GM19463 (cell line): Measurements from ENCODE around the gene ACP1.
A peak's percentile ranks its signal among the peaks of the same experiment; 100 is the strongest.
"Not testable (repeated sequence)": the region's sequence is repeated elsewhere in the genome, so short reads cannot be mapped to it uniquely, and the experiment has no call there.

Experiments
- ATAC-seq: cut with Tn5 transposase; IDR thresholded peaks from one replicate; pipeline ENCODE4 v1.9.1; 2021; ENCODE audit warnings: mild to moderate bottlenecking, moderate library complexity; ENCODE audit not compliant: unreplicated experiment

Gene ACP1

GRCh38 chr2:309148-309953 lies 44.6 kb downstream of the ACP1 start:
- ATAC-seq = no peak

- no peak for ATAC-seq
These were observed 45.3 kb downstream of the ACP1 start for GRCh38 chr2:309954-310510.

- no peak for ATAC-seq
These were observed 46.2 kb downstream of the ACP1 start for GRCh38 chr2:310994-311393.

- ATAC-seq = no peak
These were observed 49.2 kb downstream of the ACP1 start for GRCh38 chr2:313991-314390.

- no peak for ATAC-seq
These were observed 50.0 kb downstream of the ACP1 start for GRCh38 chr2:314561-315336.

GRCh38 chr2:315925-316324 lies 51.2 kb downstream of the ACP1 start:
- not testable (repeated sequence) for ATAC-seq

GRCh38 chr2:316381-316780 lies 51.6 kb downstream of the ACP1 start:
- ATAC-seq = no peak

- ATAC-seq = peak; percentile 63
These were observed 53.0 kb downstream of the ACP1 start for GRCh38 chr2:317501-318424.

GRCh38 chr2:319059-319600 lies 54.4 kb downstream of the ACP1 start:
- ATAC-seq = no peak

GRCh38 chr2:320561-320960 lies 55.8 kb downstream of the ACP1 start:
- no peak for ATAC-seq

- no peak for ATAC-seq
These were observed 57.6 kb downstream of the ACP1 start for GRCh38 chr2:322326-322725.

- no peak for ATAC-seq
These were observed 58.3 kb downstream of the ACP1 start for GRCh38 chr2:323035-323434.
